GM12801 (cell line): Measurements from ENCODE around the gene FAM228B.

Experiments
- CTCF ChIP-seq: IDR thresholded peaks from one replicate; pipeline ENCODE4 v1.5.1; 2011; ENCODE audit warnings: control low read depth; ENCODE audit not compliant: insufficient read length; ENCODE audit errors: extremely low read depth

The FAM228B gene

GRCh38 chr2:24122366-24123194, 689 bp upstream of the FAM228B start:
- TF ChIP-seq CTCF: no peak

- TF ChIP-seq CTCF: no peak
Measured at GRCh38 chr2:24123922-24124580, 782 bp downstream of the FAM228B start.

GRCh38 chr2:24125956-24126355, 2.7 kb downstream of the FAM228B start:
- TF ChIP-seq CTCF: no peak

GRCh38 chr2:24132543-24132942, 9.3 kb downstream of the FAM228B start:
- no peak for TF ChIP-seq CTCF

GRCh38 chr2:24147364-24147763, 24.1 kb downstream of the FAM228B start:
- TF ChIP-seq CTCF: no peak

GRCh38 chr2:24152413-24153197, 29.3 kb downstream of the FAM228B start:
- no peak for TF ChIP-seq CTCF

GRCh38 chr2:24153478-24153877, 30.2 kb downstream of the FAM228B start:
- no peak for TF ChIP-seq CTCF
